ENCODE measurements around the gene ZGPAT.
A peak's percentile ranks its signal among the peaks of the same experiment; 100 is the strongest.

ZGPAT gene

GRCh38 chr20:63756648-63756991, 48.8 kb downstream of the ZGPAT start:
- Histone ChIP-seq H3K27me3 (ENCODE audit: insufficient read depth, low read length, poor library complexity, severe bottlenecking) (no peaks in the 10 kb centered on the region), H3K4me2 (ENCODE audit: low read depth, low read length, poor library complexity, severe bottlenecking) (peak overlapping the region; percentile 32), H3K9me2 (replicated peaks; ENCODE audit: low read depth, low read length) (no peaks in the 10 kb centered on the region), H3K36me3 (ENCODE audit: insufficient read depth, low read length) (no peaks in the 10 kb centered on the region), H3K4me3 (ENCODE audit: low read length, poor library complexity, severe bottlenecking) (no peak overlapping the region), H3K79me2 (ENCODE audit: insufficient read depth, low read length) (no peaks in the 10 kb centered on the region), H3F3A (ENCODE audit: low read depth) (no peaks in the 10 kb centered on the region), H2AFZ (ENCODE audit: low read length) (no peak overlapping the region), H3K9ac (ENCODE audit: low read depth, low read length, poor library complexity, severe bottlenecking) (no peak overlapping the region), H3K4me1 (ENCODE audit: insufficient read depth, low read length, poor library complexity, severe bottlenecking) (peaks cover 17% of the 10 kb centered on the region), H4K20me1 (ENCODE audit: insufficient read depth, low read length, poor library complexity, severe bottlenecking) (no peaks in the 10 kb centered on the region), H3K9me3 (ENCODE audit: insufficient read depth, low read depth, low read length) (no peaks in the 10 kb centered on the region)
- TF ChIP-seq EZH2phosphoT487 (IDR thresholded peaks at IDR 0.05; ENCODE audit: borderline replicate concordance) (no peak), CTCF (conservative IDR thresholded peaks at IDR 0.05; ENCODE audit: low read length) (no peak)

GRCh38 chr20:63758152-63758551, 50.3 kb downstream of the ZGPAT start:
- H3K36me3 ChIP-seq (ENCODE audit: insufficient read depth, low read length): peaks cover under 1% of the 10 kb centered on the region; the same call in 1 of the 2 replicates
- no peaks in the 10 kb centered on the region for H3K9me2 ChIP-seq (replicated peaks; ENCODE audit: low read depth, low read length)
- H4K20me1 ChIP-seq (ENCODE audit: insufficient read depth, low read length, poor library complexity, severe bottlenecking): no peaks in the 10 kb centered on the region
- H3K9me3 ChIP-seq (ENCODE audit: insufficient read depth, low read depth, low read length): no peaks in the 10 kb centered on the region
- no peak for TF ChIP-seq EZH2phosphoT487 (IDR thresholded peaks at IDR 0.05; ENCODE audit: borderline replicate concordance)
- no peak for TF ChIP-seq CTCF (conservative IDR thresholded peaks at IDR 0.05; ENCODE audit: low read length)
- H3K9ac ChIP-seq (ENCODE audit: low read depth, low read length, poor library complexity, severe bottlenecking): no peak overlapping the region
- H3K4me2 ChIP-seq (ENCODE audit: low read depth, low read length, poor library complexity, severe bottlenecking): no peak overlapping the region
- H3K4me1 ChIP-seq (ENCODE audit: insufficient read depth, low read length, poor library complexity, severe bottlenecking): peaks cover 17% of the 10 kb centered on the region
- H3F3A ChIP-seq (ENCODE audit: low read depth): no peaks in the 10 kb centered on the region
- no peak overlapping the region for H2AFZ ChIP-seq (ENCODE audit: low read length)
- no peak overlapping the region for H3K4me3 ChIP-seq (ENCODE audit: low read length, poor library complexity, severe bottlenecking)
- H3K79me2 ChIP-seq (ENCODE audit: insufficient read depth, low read length): no peaks in the 10 kb centered on the region
- no peaks in the 10 kb centered on the region for H3K27me3 ChIP-seq (ENCODE audit: insufficient read depth, low read length, poor library complexity, severe bottlenecking)

GRCh38 chr20:63759377-63759901, 51.6 kb downstream of the ZGPAT start:
- no peaks in the 10 kb centered on the region for H3K27me3 ChIP-seq (ENCODE audit: insufficient read depth, low read length, poor library complexity, severe bottlenecking)
- no peak overlapping the region for H3K4me2 ChIP-seq (ENCODE audit: low read depth, low read length, poor library complexity, severe bottlenecking)
- no peaks in the 10 kb centered on the region for H4K20me1 ChIP-seq (ENCODE audit: insufficient read depth, low read length, poor library complexity, severe bottlenecking)
- H3K9ac ChIP-seq (ENCODE audit: low read depth, low read length, poor library complexity, severe bottlenecking): no peak overlapping the region
- H3K79me2 ChIP-seq (ENCODE audit: insufficient read depth, low read length): no peaks in the 10 kb centered on the region
- H3K36me3 ChIP-seq (ENCODE audit: insufficient read depth, low read length): peaks cover 4% of the 10 kb centered on the region; the same call in 1 of the 2 replicates
- H3K4me1 ChIP-seq (ENCODE audit: insufficient read depth, low read length, poor library complexity, severe bottlenecking): peaks cover 12% of the 10 kb centered on the region
- H3K9me2 ChIP-seq (replicated peaks; ENCODE audit: low read depth, low read length): no peaks in the 10 kb centered on the region
- H3K9me3 ChIP-seq (ENCODE audit: insufficient read depth, low read depth, low read length): no peaks in the 10 kb centered on the region
- no peak overlapping the region for H2AFZ ChIP-seq (ENCODE audit: low read length)
- TF ChIP-seq EZH2phosphoT487 (IDR thresholded peaks at IDR 0.05; ENCODE audit: borderline replicate concordance): no peak
- TF ChIP-seq CTCF (conservative IDR thresholded peaks at IDR 0.05; ENCODE audit: low read length): no peak
- H3F3A ChIP-seq (ENCODE audit: low read depth): no peaks in the 10 kb centered on the region
- no peak overlapping the region for H3K4me3 ChIP-seq (ENCODE audit: low read length, poor library complexity, severe bottlenecking)
